ENCODE data around the gene PHC2. TPM values are rescaled to one million over a fixed set of nuclear protein-coding genes. Genes with fewer than 3 reads are reported as not detected.

The PHC2 gene
- total RNA-seq, 2 experiments from 2014 or later: 37.7 to 39.5 TPM

GRCh38 chr1:33339413-33339812 is 91.5 kb downstream of the PHC2 start:
- H3K4me3 Mint-ChIP-seq: no peak overlapping the region
- H3K4me1 ChIP-seq (ENCODE audit: insufficient read depth, low read length): peaks cover 19% of the 10 kb centered on the region
- POLR2A ChIA-PET: interaction anchor here (1.0 kb wide), 1 partner anchor 9 kb away, joined by 3 read pairs; no protein-coding TSS in a partner anchor

DNA sequence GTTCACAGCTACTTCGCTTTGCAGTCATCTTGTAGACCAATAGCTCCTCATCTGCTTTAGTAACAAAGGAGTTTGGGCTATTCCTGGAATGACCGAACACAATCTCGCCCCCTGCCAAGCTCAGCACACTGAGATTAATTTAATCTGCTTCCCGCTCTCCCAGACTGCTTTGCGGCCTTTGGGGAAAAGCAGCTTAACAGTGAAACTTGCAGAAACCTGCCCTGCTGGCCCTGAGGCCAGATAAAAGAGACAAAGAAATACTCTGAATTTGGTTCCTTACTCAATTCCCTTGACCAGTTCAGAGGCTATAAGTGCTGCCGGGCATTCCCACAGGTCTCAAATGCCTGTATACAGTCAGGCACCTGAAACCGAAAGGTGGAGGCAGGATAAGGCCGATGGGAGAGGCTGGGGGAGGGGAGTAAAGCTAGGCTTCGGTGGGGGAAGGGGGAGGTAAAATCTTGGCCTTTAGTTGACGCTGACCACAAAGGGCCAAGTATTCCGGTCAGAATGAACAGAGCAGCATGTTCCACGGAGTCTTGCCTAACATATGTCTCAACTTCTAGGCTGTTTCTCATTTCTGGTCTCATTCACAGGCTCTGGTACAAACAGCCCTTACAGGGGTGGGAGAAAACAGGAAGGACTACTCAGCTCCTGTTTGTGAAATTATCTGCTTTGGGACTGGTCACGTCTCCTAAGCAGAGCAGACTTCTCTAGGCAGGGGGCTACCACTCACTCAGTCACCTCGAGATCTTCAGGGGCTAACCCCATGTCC is 92.3 kb downstream of the PHC2 start:
- H3K9me3 ChIP-seq (ENCODE audit: control insufficient read depth in 1 of 2, insufficient read depth in 1 of 2, low read length in 2 of 2): no peaks in the 10 kb centered on the region
- ATAC-seq (ENCODE audit: poor library complexity): no peak
- TF ChIP-seq, protein P1, sequence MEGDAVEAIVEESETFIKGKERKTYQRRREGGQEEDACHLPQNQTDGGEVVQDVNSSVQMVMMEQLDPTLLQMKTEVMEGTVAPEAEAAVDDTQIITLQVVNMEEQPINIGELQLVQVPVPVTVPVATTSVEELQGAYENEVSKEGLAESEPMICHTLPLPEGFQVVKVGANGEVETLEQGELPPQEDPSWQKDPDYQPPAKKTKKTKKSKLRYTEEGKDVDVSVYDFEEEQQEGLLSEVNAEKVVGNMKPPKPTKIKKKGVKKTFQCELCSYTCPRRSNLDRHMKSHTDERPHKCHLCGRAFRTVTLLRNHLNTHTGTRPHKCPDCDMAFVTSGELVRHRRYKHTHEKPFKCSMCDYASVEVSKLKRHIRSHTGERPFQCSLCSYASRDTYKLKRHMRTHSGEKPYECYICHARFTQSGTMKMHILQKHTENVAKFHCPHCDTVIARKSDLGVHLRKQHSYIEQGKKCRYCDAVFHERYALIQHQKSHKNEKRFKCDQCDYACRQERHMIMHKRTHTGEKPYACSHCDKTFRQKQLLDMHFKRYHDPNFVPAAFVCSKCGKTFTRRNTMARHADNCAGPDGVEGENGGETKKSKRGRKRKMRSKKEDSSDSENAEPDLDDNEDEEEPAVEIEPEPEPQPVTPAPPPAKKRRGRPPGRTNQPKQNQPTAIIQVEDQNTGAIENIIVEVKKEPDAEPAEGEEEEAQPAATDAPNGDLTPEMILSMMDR (IDR thresholded peaks at IDR 0.05): no peak
- no peaks in the 10 kb centered on the region for H3K27me3 ChIP-seq (ENCODE audit: control insufficient read depth in 1 of 2, insufficient read depth in 2 of 2, low read length in 2 of 2)
- no peak overlapping the region for H3K4me3 ChIP-seq (ENCODE audit: low read length)
- H3K4me1 ChIP-seq (ENCODE audit: insufficient read depth, low read length): peaks cover 19% of the 10 kb centered on the region
- Mint-ChIP-seq H3K27me3 (no peaks in the 10 kb centered on the region), H3K36me3 (ENCODE audit: low read depth) (peaks cover 34% of the 10 kb centered on the region), H3K4me1 (ENCODE audit: low read depth) (peaks cover 56% of the 10 kb centered on the region), H3K9me3 (no peaks in the 10 kb centered on the region), H3K4me3 (no peak overlapping the region), H3K27ac (no peak overlapping the region)
- ChIA-PET CTCF (no interaction called here), POLR2A (interaction anchor here (1.0 kb wide), 1 partner anchor 10 kb away, joined by 3 read pairs; no protein-coding TSS in a partner anchor)
- intact Hi-C loops (cut with DNase I, micrococcal nuclease): no loop called here
- no peak overlapping the region for H3K27ac ChIP-seq (ENCODE audit: low read depth in 1 of 2, low read length in 2 of 2)
- peak in 3 of 14 experiments; percentile 10 to 54 (median 43) for DNase-seq
- peaks cover 16% of the 10 kb centered on the region for H3K36me3 ChIP-seq (ENCODE audit: insufficient read depth, low read length)

More at GRCh38 chr1:33339413-33339812, 91.5 kb downstream of the PHC2 start:
- Mint-ChIP-seq H3K4me1 (ENCODE audit: low read depth) (peaks cover 59% of the 10 kb centered on the region), H3K9me3 (no peaks in the 10 kb centered on the region), H3K27ac (no peak overlapping the region), H3K27me3 (no peaks in the 10 kb centered on the region), H3K36me3 (ENCODE audit: low read depth) (peaks cover 33% of the 10 kb centered on the region)
- DNase-seq (no peak), ATAC-seq (ENCODE audit: poor library complexity) (no peak)
- no peaks in the 10 kb centered on the region for H3K27me3 ChIP-seq (ENCODE audit: control insufficient read depth in 1 of 2, insufficient read depth in 2 of 2, low read length in 2 of 2)
- intact Hi-C loops (cut with DNase I, micrococcal nuclease): no loop called here
- TF ChIP-seq, protein P1 (IDR thresholded peaks at IDR 0.05): no peak
- H3K36me3 ChIP-seq (ENCODE audit: insufficient read depth, low read length): peaks cover 12% of the 10 kb centered on the region
- H3K4me3 ChIP-seq (ENCODE audit: low read length): no peak overlapping the region
- H3K9me3 ChIP-seq (ENCODE audit: control insufficient read depth in 1 of 2, insufficient read depth in 1 of 2, low read length in 2 of 2): no peaks in the 10 kb centered on the region
- H3K27ac ChIP-seq (ENCODE audit: low read depth in 1 of 2, low read length in 2 of 2): no peak overlapping the region
- CTCF ChIA-PET: no interaction called here

- Mint-ChIP-seq H3K9me3 (no peaks in the 10 kb centered on the region), H3K27me3 (no peaks in the 10 kb centered on the region), H3K36me3 (ENCODE audit: low read depth) (peaks cover 35% of the 10 kb centered on the region), H3K4me3 (no peak overlapping the region), H3K27ac (no peak overlapping the region), H3K4me1 (ENCODE audit: low read depth) (peaks cover 54% of the 10 kb centered on the region)
- POLR2A ChIA-PET: no interaction called here
- Histone ChIP-seq H3K4me3 (ENCODE audit: low read length) (no peak overlapping the region), H3K4me1 (ENCODE audit: insufficient read depth, low read length) (peaks cover 19% of the 10 kb centered on the region), H3K9me3 (ENCODE audit: control insufficient read depth in 1 of 2, insufficient read depth in 1 of 2, low read length in 2 of 2) (no peaks in the 10 kb centered on the region), H3K27me3 (ENCODE audit: control insufficient read depth in 1 of 2, insufficient read depth in 2 of 2, low read length in 2 of 2) (no peaks in the 10 kb centered on the region), H3K36me3 (ENCODE audit: insufficient read depth, low read length) (peaks cover 21% of the 10 kb centered on the region), H3K27ac (ENCODE audit: low read depth in 1 of 2, low read length in 2 of 2) (no peak overlapping the region)
- DNase-seq (no peak), ATAC-seq (ENCODE audit: poor library complexity) (no peak)
- TF ChIP-seq, protein P1 (IDR thresholded peaks at IDR 0.05): no peak
- intact Hi-C loops (cut with DNase I, micrococcal nuclease): no loop called here
- CTCF ChIA-PET: no interaction called here
Observed at GRCh38 chr1:33338048-33338439, 92.9 kb downstream of the PHC2 start.

All from CD4-positive, alpha-beta T cell (primary cell).